ENCODE data around the gene HAUS7. TPM values are rescaled to one million over a fixed set of nuclear protein-coding genes. Genes with fewer than 3 reads are reported as not detected.

The HAUS7 gene
- total RNA-seq, 3 donors from 2014 or later = 14.2 to 22.5 (median 19.5) TPM

- no peaks in the 10 kb centered on the region for H3K36me3 ChIP-seq (ENCODE audit: low read depth)
- ATAC-seq (no peak), DNase-seq (no peak)
- no peak for TF ChIP-seq CTCF (IDR thresholded peaks at IDR 0.05)
- intact Hi-C loops (cut with DNase I, micrococcal nuclease) = no loop called here
- no peaks in the 10 kb centered on the region for H3K4me1 ChIP-seq (ENCODE audit: low read depth)
- no peaks in the 10 kb centered on the region for H3K9me3 ChIP-seq
- H3K4me3 ChIP-seq = no peak overlapping the region
Observed at GRCh38 chrX:153482376-153483015, 12.1 kb upstream of the HAUS7 start.

GRCh38 chrX:153481043-153481442, 10.7 kb upstream of the HAUS7 start:
- DNase-seq (no peak), ATAC-seq (no peak)
- H3K4me1 ChIP-seq (ENCODE audit: low read depth) = no peaks in the 10 kb centered on the region
- no peaks in the 10 kb centered on the region for H3K36me3 ChIP-seq (ENCODE audit: low read depth)
- intact Hi-C loops (cut with DNase I, micrococcal nuclease) = no loop called here
- H3K4me3 ChIP-seq = no peak overlapping the region
- H3K9me3 ChIP-seq = no peaks in the 10 kb centered on the region
- no peak for TF ChIP-seq CTCF (IDR thresholded peaks at IDR 0.05)

- DNase-seq (no peak), ATAC-seq (no peak)
- Histone ChIP-seq H3K36me3 (ENCODE audit: low read depth) (no peaks in the 10 kb centered on the region), H3K9me3 (no peaks in the 10 kb centered on the region), H3K4me3 (no peak overlapping the region), H3K4me1 (ENCODE audit: low read depth) (no peaks in the 10 kb centered on the region)
- TF ChIP-seq CTCF (IDR thresholded peaks at IDR 0.05) = no peak
- intact Hi-C loops (cut with DNase I, micrococcal nuclease) = no loop called here
Observed at GRCh38 chrX:153478746-153479145, 8.4 kb upstream of the HAUS7 start.

GRCh38 chrX:153477901-153478300, 7.5 kb upstream of the HAUS7 start:
- no peaks in the 10 kb centered on the region for H3K4me1 ChIP-seq (ENCODE audit: low read depth)
- no peak overlapping the region for H3K4me3 ChIP-seq
- H3K36me3 ChIP-seq (ENCODE audit: low read depth) = no peaks in the 10 kb centered on the region
- ATAC-seq (no peak), DNase-seq (no peak)
- TF ChIP-seq CTCF (IDR thresholded peaks at IDR 0.05) = no peak
- intact Hi-C loops (cut with DNase I, micrococcal nuclease) = no loop called here
- H3K9me3 ChIP-seq = no peaks in the 10 kb centered on the region

GRCh38 chrX:153477364-153477857, 7.0 kb upstream of the HAUS7 start:
- no peak for ATAC-seq

More at GRCh38 chrX:153477364-153477857, 7.0 kb upstream of the HAUS7 start:
- no peaks in the 10 kb centered on the region for H3K4me1 ChIP-seq (ENCODE audit: low read depth)
- no peaks in the 10 kb centered on the region for H3K36me3 ChIP-seq (ENCODE audit: low read depth)
- TF ChIP-seq CTCF (IDR thresholded peaks at IDR 0.05) = no peak
- intact Hi-C loops (cut with DNase I, micrococcal nuclease) = no loop called here
- H3K9me3 ChIP-seq = no peaks in the 10 kb centered on the region
- DNase-seq = no peak
- H3K4me3 ChIP-seq = no peak overlapping the region
